MM.1S (cell line): ENCODE results near the gene PRSS16.

ENCODE experiments used
- CTCF ChIP-seq: fragments of 300-600 bp; sonication (generic); IDR thresholded peaks from 2 replicates; pipeline ENCODE4 v1.5.1; 2016; ENCODE audit warnings: antibody characterized with exemption, low read length, mixed read lengths
- EZH2 ChIP-seq: fragments of 300-600 bp; sonication (generic); optimal IDR thresholded peaks from 2 replicates; pipeline ENCODE3; 2017; ENCODE audit warnings: low read depth, mild to moderate bottlenecking, antibody characterized with exemption, low read length, mixed read lengths

DNA sequence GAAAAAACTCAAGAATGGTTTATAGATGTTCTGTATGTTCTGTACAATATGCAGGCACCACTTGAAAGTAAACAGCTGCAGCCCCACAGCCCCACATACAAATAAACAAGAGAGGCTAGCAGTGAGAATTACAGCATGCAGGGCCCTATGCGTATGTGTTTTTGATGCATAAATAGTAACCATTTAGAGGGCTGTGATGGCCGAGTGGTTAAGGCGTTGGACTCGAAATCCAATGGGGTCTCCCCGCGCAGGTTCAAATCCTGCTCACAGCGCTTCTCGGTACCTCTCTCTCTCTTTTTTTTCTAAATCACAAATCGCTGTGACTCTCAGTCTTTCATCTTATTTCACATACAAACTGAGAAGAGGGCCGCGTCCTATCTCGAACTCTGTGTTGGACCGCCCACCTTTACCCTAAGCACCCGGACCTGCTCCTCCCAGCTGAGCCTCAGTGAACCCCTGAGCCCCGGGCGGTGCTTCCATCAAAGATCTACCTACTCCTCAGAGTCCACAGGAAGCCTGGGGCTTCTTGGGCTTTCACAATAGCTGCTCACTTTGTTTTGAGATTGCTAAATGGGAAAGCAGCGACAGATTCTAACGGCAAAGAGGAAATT, 37.7 kb upstream of the PRSS16 start:
- no peak for TF ChIP-seq CTCF
- no peak for TF ChIP-seq EZH2
